SK-N-SH treated with all-trans-retinoic acid at 6 μM for 48 hours (cell line): ENCODE data around the gene C22orf39.

Experiments
- CSRNP3 ChIP-seq: fragments of 250-450 bp; sonication (Bioruptor Pico); IDR thresholded peaks from 2 replicates; pipeline ENCODE4 v1.5.1; 2021; ENCODE audit warnings: mild to moderate bottlenecking, moderate library complexity
- GLIS3 ChIP-seq: fragments of 250-450 bp; sonication (Bioruptor Pico); IDR thresholded peaks from 2 replicates; pipeline ENCODE4 v1.5.0; 2020; ENCODE audit warnings: mild to moderate bottlenecking, moderate library complexity
- ISL1 ChIP-seq: fragments of 250-450 bp; sonication (Bioruptor Pico); IDR thresholded peaks from 2 replicates; pipeline ENCODE4 v2.1.2; 2022; ENCODE audit warnings: mild to moderate bottlenecking, moderate library complexity
- OSR1 ChIP-seq: fragments of 250-450 bp; sonication (Bioruptor Pico); IDR thresholded peaks from 2 replicates; pipeline ENCODE4 v1.8.0; 2022; ENCODE audit warnings: moderate library complexity, mild to moderate bottlenecking, inconsistent platforms
- RARB ChIP-seq: fragments of 250-450 bp; sonication (Bioruptor Pico); IDR thresholded peaks from 2 replicates; pipeline ENCODE4 v1.8.0; 2021; ENCODE audit warnings: mild to moderate bottlenecking, moderate library complexity
- SNAI2 ChIP-seq: fragments of 250-450 bp; sonication (Bioruptor Pico); IDR thresholded peaks from 2 replicates; pipeline ENCODE4 v1.5.0; 2020; ENCODE audit warnings: mild to moderate bottlenecking, moderate library complexity
- ZFP3 ChIP-seq: fragments of 250-450 bp; sonication (Bioruptor Pico); IDR thresholded peaks from 2 replicates; pipeline ENCODE4 v1.5.0; 2020; ENCODE audit warnings: mild to moderate bottlenecking, moderate library complexity
- ZFP30 ChIP-seq: fragments of 450-650 bp; formaldehyde crosslinking; IDR thresholded peaks from 2 replicates; pipeline ENCODE4 v1.5.0; 2022; ENCODE audit warnings: mild to moderate bottlenecking, moderate library complexity
- TF ChIP-seq, protein P1 (sequence below): fragments of 250-450 bp; sonication (Bioruptor Pico); IDR thresholded peaks from 2 replicates; pipeline ENCODE4 v1.8.0; 2021; ENCODE audit warnings: low read depth, mild to moderate bottlenecking, moderate library complexity, borderline replicate concordance
- TF ChIP-seq, protein P2 (sequence below): fragments of 250-450 bp; sonication (Bioruptor Pico); IDR thresholded peaks from 2 replicates; pipeline ENCODE4 v1.8.0; 2020; ENCODE audit warnings: mild to moderate bottlenecking, moderate library complexity, borderline replicate concordance

DNA sequence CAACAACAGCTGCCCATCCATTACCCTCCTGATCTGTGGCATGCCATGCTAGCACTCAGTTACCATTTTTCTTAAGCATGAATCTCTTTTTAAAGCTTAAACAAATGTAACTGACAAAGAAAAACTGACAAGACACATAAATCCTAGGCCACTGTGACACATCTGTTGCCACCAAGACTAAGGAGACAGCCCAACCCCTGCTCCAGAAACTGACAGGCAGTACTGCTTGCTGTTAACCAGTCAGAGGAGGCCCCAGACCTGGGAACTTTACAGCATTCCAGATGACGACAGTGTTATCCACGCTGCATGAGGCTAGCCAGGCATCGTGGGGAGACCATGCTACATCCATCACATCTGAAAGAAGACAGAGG lies 49.8 kb downstream of the C22orf39 start:
- TF ChIP-seq OSR1 (CRISPR knock-in tag) = no peak
- no peak for TF ChIP-seq CSRNP3 (CRISPR knock-in tag)
- no peak for TF ChIP-seq ISL1 (CRISPR knock-in tag)
- TF ChIP-seq ZFP30 (CRISPR knock-in tag) = no peak
- TF ChIP-seq, protein P1, sequence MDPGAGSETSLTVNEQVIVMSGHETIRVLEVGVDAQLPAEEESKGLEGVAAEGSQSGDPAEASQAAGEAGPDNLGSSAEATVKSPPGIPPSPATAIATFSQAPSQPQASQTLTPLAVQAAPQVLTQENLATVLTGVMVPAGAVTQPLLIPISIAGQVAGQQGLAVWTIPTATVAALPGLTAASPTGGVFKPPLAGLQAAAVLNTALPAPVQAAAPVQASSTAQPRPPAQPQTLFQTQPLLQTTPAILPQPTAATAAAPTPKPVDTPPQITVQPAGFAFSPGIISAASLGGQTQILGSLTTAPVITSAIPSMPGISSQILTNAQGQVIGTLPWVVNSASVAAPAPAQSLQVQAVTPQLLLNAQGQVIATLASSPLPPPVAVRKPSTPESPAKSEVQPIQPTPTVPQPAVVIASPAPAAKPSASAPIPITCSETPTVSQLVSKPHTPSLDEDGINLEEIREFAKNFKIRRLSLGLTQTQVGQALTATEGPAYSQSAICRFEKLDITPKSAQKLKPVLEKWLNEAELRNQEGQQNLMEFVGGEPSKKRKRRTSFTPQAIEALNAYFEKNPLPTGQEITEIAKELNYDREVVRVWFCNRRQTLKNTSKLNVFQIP (CRISPR knock-in tag) = no peak
- no peak for TF ChIP-seq RARB (CRISPR knock-in tag)
- TF ChIP-seq, protein P2, sequence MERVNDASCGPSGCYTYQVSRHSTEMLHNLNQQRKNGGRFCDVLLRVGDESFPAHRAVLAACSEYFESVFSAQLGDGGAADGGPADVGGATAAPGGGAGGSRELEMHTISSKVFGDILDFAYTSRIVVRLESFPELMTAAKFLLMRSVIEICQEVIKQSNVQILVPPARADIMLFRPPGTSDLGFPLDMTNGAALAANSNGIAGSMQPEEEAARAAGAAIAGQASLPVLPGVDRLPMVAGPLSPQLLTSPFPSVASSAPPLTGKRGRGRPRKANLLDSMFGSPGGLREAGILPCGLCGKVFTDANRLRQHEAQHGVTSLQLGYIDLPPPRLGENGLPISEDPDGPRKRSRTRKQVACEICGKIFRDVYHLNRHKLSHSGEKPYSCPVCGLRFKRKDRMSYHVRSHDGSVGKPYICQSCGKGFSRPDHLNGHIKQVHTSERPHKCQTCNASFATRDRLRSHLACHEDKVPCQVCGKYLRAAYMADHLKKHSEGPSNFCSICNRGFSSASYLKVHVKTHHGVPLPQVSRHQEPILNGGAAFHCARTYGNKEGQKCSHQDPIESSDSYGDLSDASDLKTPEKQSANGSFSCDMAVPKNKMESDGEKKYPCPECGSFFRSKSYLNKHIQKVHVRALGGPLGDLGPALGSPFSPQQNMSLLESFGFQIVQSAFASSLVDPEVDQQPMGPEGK = no peak
- TF ChIP-seq GLIS3 (CRISPR knock-in tag) = no peak
- TF ChIP-seq ZFP3 = no peak
- no peak for TF ChIP-seq SNAI2 (CRISPR knock-in tag)
